GM21390 (cell line): ENCODE measurements around the gene SAE1.
"Not testable (repeated sequence)": the region's sequence is repeated elsewhere in the genome, so short reads cannot be mapped to it uniquely, and the experiment has no call there.

Experiments used
- ATAC-seq: cut with Tn5 transposase; IDR thresholded peaks from one replicate; pipeline ENCODE4 v1.9.1; 2021; ENCODE audit not compliant: unreplicated experiment

SAE1 gene

GRCh38 chr19:47236072-47236675, 105.5 kb downstream of the SAE1 start:
- ATAC-seq = no peak

GRCh38 chr19:47239152-47239551, 108.5 kb downstream of the SAE1 start:
- ATAC-seq = no peak

GRCh38 chr19:47239610-47240296, 109.1 kb downstream of the SAE1 start:
- no peak for ATAC-seq

GRCh38 chr19:47240556-47240955, 109.9 kb downstream of the SAE1 start:
- ATAC-seq = no peak

GRCh38 chr19:47240996-47241918, 110.6 kb downstream of the SAE1 start:
- ATAC-seq = no peak

- no peak for ATAC-seq
Observed at GRCh38 chr19:47241919-47242577, 111.4 kb downstream of the SAE1 start.

GRCh38 chr19:47243364-47243775, 112.7 kb downstream of the SAE1 start:
- ATAC-seq = no peak

- ATAC-seq = peak; percentile 58
Observed at GRCh38 chr19:47243776-47244547, 113.3 kb downstream of the SAE1 start.

- no peak for ATAC-seq
Observed at GRCh38 chr19:47247308-47247990, 116.8 kb downstream of the SAE1 start.

GRCh38 chr19:47253016-47253415, 122.4 kb downstream of the SAE1 start:
- ATAC-seq = not testable (repeated sequence)

GRCh38 chr19:47253467-47253881, 122.8 kb downstream of the SAE1 start:
- no peak for ATAC-seq

- ATAC-seq = no peak
Observed at GRCh38 chr19:47253970-47254369, 123.3 kb downstream of the SAE1 start.

GRCh38 chr19:47255879-47256692, 125.5 kb downstream of the SAE1 start, which contains the start of gene CCDC9:
Gene CCDC9, plus strand, starts transcription at chr19:47256525. Its CDS starts 1,876 bp downstream, at chr19:47258401.
- peak; percentile 37 for ATAC-seq

GRCh38 chr19:47256693-47257410, 126.2 kb downstream of the SAE1 start:
- ATAC-seq = peak; percentile 63

GRCh38 chr19:47257411-47258169, 127.0 kb downstream of the SAE1 start:
- ATAC-seq = peak; percentile 2

GRCh38 chr19:47258434-47258833, 127.8 kb downstream of the SAE1 start:
- ATAC-seq = no peak

- no peak for ATAC-seq
Observed at GRCh38 chr19:47258895-47259555, 128.4 kb downstream of the SAE1 start.
